Right cardiac atrium (tissue), 5 donors: ENCODE results near the gene MRPS10. TPM values are rescaled to one million over a fixed set of nuclear protein-coding genes. Genes with fewer than 3 reads are reported as not detected.
A peak's percentile ranks its signal among the peaks of the same experiment; 100 is the strongest.

Experiments used
- ATAC-seq, 2 donors: fragments of 200-7000 bp; cut with Tn5 transposase; one replicate each; pipeline versions ENCODE4 v1.8.0 to v1.9.1; 2020; ENCODE audit warnings: moderate library complexity in 2 of 2, mild to moderate bottlenecking in 1 of 2
- DNase-seq, 3 donors: peaks; one replicate each; pipeline ENCODE4 v3.0.0-alpha.2; 2020
- H3K27ac ChIP-seq: one replicate; pipeline ENCODE4 v1.5.1; 2013; ENCODE audit warnings: mild to moderate bottlenecking, low read length, control low read depth, moderate library complexity
- H3K27me3 ChIP-seq: one replicate; pipeline ENCODE4 v1.6.1; 2013; ENCODE audit not compliant: control insufficient read depth, insufficient read depth
- H3K4me1 ChIP-seq: one replicate; pipeline ENCODE4 v1.6.1; 2013; ENCODE audit warnings: low read length; ENCODE audit not compliant: control insufficient read depth, insufficient read depth
- H3K4me3 ChIP-seq: one replicate; pipeline ENCODE4 v1.5.1; 2013; ENCODE audit warnings: low read length, control low read depth
- H3K9me3 ChIP-seq: one replicate; pipeline ENCODE4 v1.6.1; 2013; ENCODE audit warnings: low read length; ENCODE audit not compliant: control insufficient read depth
- WGBS: extraction: QIAGEN DNeasy Blood & Tissue Kit; methylation state at CpG from one replicate; pipeline ENCODE4 v1.1.7; 2013; 5-methylcytosine and 5-hydroxymethylcytosine counted together
- intact Hi-C, 4 donors: fragments of 100-400 bp; cut with DNase I; formaldehyde crosslinking; loops; one replicate each; pipeline versions ENCODE4 v1.11.0 to v1.14.0; 2022 to 2023
- polyA plus RNA-seq: library from polyadenylated mRNA; stranded (reverse); fragments of 200-250 nt; gene quantifications from one replicate; pipeline ENCODE4 v1.2.3, GENCODE V29; 2013
- total RNA-seq, 4 donors: library from RNA; stranded (reverse); fragmentation: NEBNext Ultra II Directional; extraction: Animal tissue kit (Norgen Biotek cat#: 25700); gene quantifications; one replicate each; pipeline ENCODE4 v1.2.1, GENCODE V29; 2021
- donor health status: healthy with polysubstance abuse.
- donor health status: DM: no; HTN: yes; CAD: no.
- donor health status: DM: no; HTN: no; CAD: no.
- donor health status: DM: no; HTN: yes; CAD: no; lungs with severe emphysema.
- donor health status: DM: yes; HTN: yes; CAD: no.

The MRPS10 gene
- total and polyA plus RNA-seq, 5 donors = 39.0 to 46.1 (median 41.8) TPM

DNA sequence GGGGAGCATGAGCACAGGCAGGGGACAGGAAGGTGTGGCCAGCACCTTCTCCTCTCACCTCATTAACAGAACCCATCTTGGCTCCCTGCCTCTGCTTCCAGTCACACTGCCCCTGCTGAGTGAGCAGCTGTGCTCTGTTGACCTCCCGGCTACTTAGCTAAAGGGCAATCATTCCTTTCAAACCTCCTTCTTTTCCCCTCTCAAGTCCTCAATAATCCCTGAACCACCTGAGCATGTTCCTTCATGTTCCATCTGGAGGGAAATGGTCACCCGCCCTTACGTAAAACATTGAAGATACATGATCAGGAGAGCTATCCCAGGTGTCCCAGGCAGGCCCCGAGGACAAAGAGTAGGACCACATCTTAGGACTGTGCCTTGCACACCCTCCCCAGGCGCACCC lies 21.7 kb upstream of the MRPS10 start:
- H3K27me3 ChIP-seq = no peaks in the 10 kb centered on the region
- H3K9me3 ChIP-seq = no peaks in the 10 kb centered on the region
- ATAC-seq = peak; percentile 24 to 30
- H3K4me3 ChIP-seq = no peak overlapping the region
- WGBS = 91% methylated on average over 5 of the region's 5 CpGs
- no peak overlapping the region for H3K27ac ChIP-seq
- no peak for DNase-seq
- H3K4me1 ChIP-seq = no peaks in the 10 kb centered on the region
- intact Hi-C loops = no loop called here

DNA sequence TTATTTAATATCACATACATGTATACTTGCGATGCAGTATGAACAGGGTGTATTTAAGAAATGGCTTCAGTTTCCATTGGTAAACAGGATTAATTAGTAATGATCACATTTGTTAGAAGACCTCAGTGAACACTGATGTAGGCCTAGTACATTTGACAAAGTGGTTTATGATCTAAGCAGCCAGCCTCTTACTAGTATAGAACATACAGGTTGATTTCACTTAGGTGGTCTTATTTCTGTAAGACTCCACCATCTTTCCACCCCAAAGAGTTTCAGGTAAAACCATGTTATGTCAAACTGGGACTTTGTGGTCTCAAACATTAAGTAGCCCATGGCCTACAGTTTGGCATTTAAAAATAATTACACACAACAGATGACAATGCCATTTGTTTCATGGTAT lies 20.2 kb upstream of the MRPS10 start:
- no peaks in the 10 kb centered on the region for H3K4me1 ChIP-seq
- H3K27ac ChIP-seq = no peak overlapping the region
- H3K4me3 ChIP-seq = no peak overlapping the region
- no peaks in the 10 kb centered on the region for H3K9me3 ChIP-seq
- no peaks in the 10 kb centered on the region for H3K27me3 ChIP-seq
- intact Hi-C loops = no loop called here
- DNase-seq (no peak), ATAC-seq (no peak)
- 96% methylated on average over 1 of the region's 1 CpG for WGBS

DNA sequence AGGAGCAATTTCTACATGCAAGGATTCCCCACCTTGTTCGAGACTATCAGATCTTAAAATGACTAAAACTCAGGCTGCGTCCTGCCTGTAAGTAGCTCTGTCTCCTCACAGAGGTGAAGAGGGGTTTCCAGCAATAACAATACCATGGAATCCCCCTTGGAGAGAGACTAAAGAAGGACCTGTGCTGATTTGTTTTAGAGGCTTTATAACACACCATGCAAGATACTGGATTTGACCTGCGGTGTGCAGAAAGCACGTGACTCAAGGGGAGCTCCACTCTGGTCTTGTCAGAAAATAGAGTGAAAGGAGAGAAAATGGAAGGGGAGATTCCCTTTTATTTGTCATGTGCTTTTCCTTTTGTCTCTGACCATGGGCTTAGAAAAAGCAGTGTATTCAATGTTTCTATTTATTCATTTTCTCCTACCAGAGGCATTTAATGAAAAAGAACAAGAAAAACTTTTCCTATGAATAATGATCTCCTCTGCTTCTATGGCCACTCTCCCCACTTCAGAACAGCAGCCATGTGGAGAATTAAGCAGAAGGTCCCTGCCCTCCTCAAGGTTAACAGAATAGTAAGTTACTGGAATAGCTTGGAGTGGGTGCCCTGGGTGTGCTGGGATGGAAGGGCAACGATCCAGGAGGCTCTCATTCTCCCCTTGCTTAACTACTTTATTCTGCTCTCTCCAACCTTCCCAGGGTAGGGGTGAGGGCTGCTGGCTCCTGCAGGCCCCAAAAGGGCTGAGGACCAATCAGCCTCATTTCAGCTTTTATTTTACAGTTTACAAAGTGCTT lies 19.2 kb upstream of the MRPS10 start:
- H3K27ac ChIP-seq = no peak overlapping the region
- H3K9me3 ChIP-seq = no peaks in the 10 kb centered on the region
- H3K4me3 ChIP-seq = no peak overlapping the region
- ATAC-seq (peak in 1 of 2 donors; percentile 43), DNase-seq (no peak)
- H3K4me1 ChIP-seq = no peaks in the 10 kb centered on the region
- WGBS = 80% methylated on average over 5 of the region's 5 CpGs
- intact Hi-C loops = no loop called here
- no peaks in the 10 kb centered on the region for H3K27me3 ChIP-seq

DNA sequence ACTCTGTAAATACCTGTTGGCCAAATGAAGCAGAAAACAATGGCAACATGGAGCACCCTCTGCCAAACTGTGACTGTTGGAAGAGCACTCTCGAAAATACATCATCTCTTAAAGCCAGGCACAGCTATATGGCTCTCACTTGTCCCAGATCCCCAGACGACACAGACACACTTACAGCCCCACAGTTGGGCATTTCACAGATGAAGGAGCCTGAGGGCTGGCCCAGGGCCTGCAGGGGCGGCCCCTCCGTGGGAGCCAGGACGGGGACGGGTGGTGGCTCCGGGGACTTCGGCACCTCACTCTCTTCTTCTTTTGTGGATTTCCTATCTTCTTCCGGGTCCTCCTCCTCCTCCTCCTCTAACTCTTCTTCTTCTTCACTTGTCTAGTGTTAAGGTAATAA lies 18.4 kb upstream of the MRPS10 start:
- no peak for ATAC-seq
- Histone ChIP-seq H3K27me3 (no peaks in the 10 kb centered on the region), H3K27ac (no peak overlapping the region), H3K4me3 (no peak overlapping the region), H3K4me1 (no peaks in the 10 kb centered on the region), H3K9me3 (no peaks in the 10 kb centered on the region)
- WGBS = 84% methylated on average over 9 of the region's 9 CpGs
- DNase-seq = no peak
- intact Hi-C loops = no loop called here

DNA sequence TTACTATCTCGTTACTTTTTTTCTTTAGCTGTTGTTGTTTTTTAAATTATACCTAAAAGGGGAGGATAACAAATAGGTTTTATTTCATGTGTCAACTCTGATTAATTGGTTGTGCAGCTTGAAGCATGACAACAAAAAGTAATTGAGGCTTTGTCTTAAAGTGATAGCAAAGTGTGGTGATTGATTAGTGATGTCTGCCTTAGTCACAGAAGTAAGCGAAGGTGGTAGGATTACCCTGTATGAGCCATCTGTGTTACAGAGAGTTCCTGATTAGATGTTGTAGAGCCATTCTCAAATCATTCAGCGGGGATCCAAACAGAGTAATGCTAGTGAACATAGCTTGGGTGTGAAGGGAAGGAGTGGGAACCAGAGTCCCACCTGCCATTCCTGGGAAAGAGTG lies 14.4 kb upstream of the MRPS10 start:
- intact Hi-C loops = no loop called here
- H3K27ac ChIP-seq = no peak overlapping the region
- 96% methylated on average over 3 of the region's 3 CpGs for WGBS
- no peaks in the 10 kb centered on the region for H3K27me3 ChIP-seq
- DNase-seq (no peak), ATAC-seq (no peak)
- H3K4me3 ChIP-seq = no peak overlapping the region
- H3K4me1 ChIP-seq = no peaks in the 10 kb centered on the region
- H3K9me3 ChIP-seq = no peaks in the 10 kb centered on the region

DNA sequence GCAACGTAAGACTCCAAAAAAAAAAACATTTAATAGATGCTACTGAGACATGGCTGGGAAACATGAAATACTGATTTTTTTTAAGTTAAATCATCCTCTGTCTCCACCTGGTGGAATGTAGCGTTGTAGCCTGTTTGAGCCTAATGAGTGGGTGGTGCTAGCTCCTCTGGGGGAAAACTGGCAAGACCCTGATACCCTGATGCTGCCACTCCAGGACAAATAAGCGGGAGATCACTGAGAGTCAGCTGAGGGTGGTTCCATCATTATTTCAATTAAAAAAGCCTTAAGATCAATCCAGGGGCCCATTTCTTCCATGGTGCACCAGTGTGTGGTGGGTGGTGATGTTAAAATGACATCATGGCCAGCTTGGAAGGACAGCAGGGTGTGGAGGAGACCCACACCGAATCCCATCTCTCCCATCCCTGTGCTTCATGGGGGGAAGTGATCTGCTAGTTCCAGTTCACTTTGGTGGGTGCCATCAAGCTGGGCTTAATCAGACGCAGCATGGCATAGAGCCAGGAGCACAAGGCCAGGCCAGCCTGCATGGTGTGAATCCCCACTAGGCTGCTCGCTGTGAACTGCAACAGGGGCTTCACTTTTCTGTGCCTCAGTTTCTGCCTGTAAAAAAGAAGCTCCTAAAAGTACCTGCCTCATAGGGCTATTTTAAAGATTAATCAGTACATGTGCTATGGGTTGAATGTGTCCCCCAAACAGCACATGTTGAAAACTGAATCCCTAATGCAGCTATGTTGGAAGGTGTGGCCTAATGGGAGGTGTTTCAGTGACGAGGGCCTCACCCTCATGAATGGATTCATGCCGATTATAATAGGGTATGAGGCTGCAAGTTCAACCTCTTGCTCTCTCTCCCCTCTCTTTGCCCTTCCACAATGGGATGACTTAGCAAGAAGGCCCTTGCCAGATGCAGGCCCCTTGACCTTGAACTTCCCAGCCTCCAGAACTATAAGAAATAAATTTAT lies 13.0 kb upstream of the MRPS10 start:
- no peak for ATAC-seq
- no peak overlapping the region for H3K27ac ChIP-seq
- H3K9me3 ChIP-seq = no peaks in the 10 kb centered on the region

DNA sequence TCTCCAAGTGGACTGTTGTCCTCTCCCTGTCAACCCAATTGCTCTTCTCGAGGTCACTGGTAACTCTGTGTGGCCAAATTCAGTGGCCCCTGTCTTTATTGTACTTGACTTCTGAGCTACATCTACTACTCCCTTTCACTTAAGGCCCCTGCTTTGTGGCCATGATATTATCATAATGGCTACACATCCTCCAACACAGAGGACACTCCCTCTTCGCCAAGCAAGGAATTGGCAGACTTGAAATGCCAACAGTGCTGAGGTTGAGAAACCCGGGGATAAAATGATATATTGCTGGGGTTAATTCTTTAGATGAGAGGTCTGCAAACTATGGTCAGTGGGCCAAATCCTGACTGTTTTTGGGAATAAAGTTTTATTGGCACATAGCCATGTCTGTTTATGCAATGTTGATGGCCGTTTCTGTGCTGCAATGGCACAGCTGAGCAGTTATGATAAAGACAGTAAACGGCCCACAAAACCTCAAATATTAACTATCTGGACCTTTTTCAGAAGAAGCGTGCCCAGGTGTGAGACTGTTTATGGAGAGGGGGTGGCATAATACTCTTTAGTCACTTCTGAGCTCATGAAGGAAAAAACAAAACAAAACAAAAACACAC lies 12.0 kb upstream of the MRPS10 start:
- intact Hi-C loops = no loop called here
- Histone ChIP-seq H3K9me3 (no peaks in the 10 kb centered on the region), H3K27ac (no peak overlapping the region), H3K4me1 (no peaks in the 10 kb centered on the region), H3K4me3 (no peak overlapping the region), H3K27me3 (no peaks in the 10 kb centered on the region)
- no peak for ATAC-seq
- 70% methylated on average over 6 of the region's 6 CpGs for WGBS
- no peak for DNase-seq

More for the DNA sequence above, 13.0 kb upstream of the MRPS10 start:
- no peak overlapping the region for H3K4me3 ChIP-seq
- peak in 1 of 3 donors; percentile 65 for DNase-seq
- H3K4me1 ChIP-seq = no peaks in the 10 kb centered on the region
- no peaks in the 10 kb centered on the region for H3K27me3 ChIP-seq
- WGBS = 74% methylated on average over 8 of the region's 8 CpGs
- intact Hi-C loops = no loop called here

DNA sequence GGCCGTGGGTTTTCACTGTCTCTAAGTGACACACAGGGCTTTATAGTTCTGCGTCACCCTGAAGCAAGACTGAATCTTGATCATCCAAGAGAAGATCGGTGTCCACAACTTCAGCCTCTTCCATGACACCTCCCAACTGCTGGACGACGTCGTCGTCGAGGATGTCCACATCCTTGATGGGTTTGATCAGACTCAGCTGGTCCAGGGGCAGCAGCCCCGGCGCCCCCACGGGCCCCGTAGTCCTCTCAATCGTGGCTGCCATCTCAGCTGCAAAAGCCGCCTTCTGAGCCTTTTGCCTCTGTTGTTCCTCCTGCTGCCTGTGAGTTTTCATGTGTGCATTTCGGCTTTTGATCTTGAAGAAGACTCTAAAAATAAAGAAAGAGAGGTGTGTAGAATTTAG lies 10.6 kb upstream of the MRPS10 start:
- no peak overlapping the region for H3K4me3 ChIP-seq
- H3K27me3 ChIP-seq = no peaks in the 10 kb centered on the region
- intact Hi-C loops = no loop called here
- H3K9me3 ChIP-seq = no peaks in the 10 kb centered on the region
- no peak for ATAC-seq
- H3K4me1 ChIP-seq = no peaks in the 10 kb centered on the region
- WGBS = 91% methylated on average over 15 of the region's 15 CpGs
- no peak for DNase-seq
- H3K27ac ChIP-seq = no peak overlapping the region

DNA sequence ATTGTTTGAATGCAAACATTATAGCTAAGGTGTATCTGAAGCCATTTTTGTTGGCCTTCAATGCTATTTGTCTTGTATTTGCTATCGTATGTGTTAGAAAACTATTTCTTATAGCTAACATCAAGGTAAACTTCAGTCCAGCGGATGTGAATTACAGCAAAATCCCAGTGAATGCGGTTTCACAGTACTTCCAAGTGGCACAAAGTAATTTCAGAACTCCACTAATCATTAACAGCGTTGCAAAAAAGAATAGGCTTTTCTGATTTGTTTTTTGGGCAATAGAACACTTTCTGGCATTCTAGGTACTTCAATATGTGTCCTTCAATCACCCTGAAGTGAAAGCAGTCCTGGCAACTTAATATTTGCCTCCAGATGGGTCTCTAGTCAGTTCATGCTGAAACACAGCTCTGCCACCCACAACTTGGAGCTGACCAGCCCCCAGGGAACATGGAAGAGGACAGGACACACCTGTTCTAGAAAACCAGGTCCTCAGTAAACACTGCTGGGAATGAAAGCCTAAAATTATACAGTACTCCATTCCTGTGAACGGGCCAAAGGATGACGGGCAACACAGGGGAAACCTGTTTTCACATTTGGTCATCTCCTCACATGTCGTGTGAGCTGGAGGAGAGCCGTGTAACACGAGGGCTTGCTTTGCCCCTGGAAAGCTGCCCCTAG lies 9.7 kb upstream of the MRPS10 start:
- Histone ChIP-seq H3K27ac (no peak overlapping the region), H3K4me1 (no peaks in the 10 kb centered on the region), H3K27me3 (no peaks in the 10 kb centered on the region), H3K4me3 (no peak overlapping the region), H3K9me3 (no peaks in the 10 kb centered on the region)
- intact Hi-C loops = no loop called here
- DNase-seq = no peak
- 89% methylated on average over 9 of the region's 9 CpGs for WGBS
- ATAC-seq = no peak

DNA sequence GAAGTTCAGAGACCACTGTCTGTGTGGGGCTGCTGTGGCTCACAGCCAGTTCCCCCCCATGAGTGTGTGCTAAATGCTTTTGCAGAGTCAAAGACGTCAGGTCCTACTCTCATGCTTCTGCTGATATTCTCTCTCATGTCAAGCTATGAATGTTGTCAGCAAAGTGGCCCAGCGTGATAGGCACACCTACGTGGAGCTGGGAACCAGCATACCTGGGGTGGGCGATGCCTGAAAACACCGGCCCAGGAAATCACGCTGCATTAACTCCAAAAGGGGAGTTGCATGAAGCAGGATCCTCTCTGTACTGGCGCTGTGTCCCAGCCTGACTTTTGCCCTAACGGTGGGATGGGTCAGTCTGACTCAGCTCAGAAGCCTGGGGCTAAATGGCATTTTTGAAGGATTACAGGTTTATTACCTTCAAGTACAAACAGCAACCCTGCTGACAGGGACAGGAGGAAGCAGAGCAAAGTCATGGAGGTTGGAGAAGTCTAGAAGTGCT lies 9.0 kb upstream of the MRPS10 start:
- Histone ChIP-seq H3K9me3 (no peaks in the 10 kb centered on the region), H3K4me3 (no peak overlapping the region), H3K4me1 (no peaks in the 10 kb centered on the region), H3K27ac (no peak overlapping the region), H3K27me3 (no peaks in the 10 kb centered on the region)
- ATAC-seq (no peak), DNase-seq (no peak)
- 73% methylated on average over 8 of the region's 8 CpGs for WGBS
- intact Hi-C loops = no loop called here
